HCT116 (cell line): Measurements from ENCODE around the gene FGF18. TPM values are rescaled to one million over a fixed set of nuclear protein-coding genes. Genes with fewer than 3 reads are reported as not detected.

ENCODE experiments used
- ATAC-seq: fragments of 200-7000 bp; cut with Tn5 transposase; 2 replicates; pipeline ENCODE4 v1.9.1; 2020; ENCODE audit warnings: mild to moderate bottlenecking, moderate library complexity
- BruUV-seq: library from RNA; stranded (reverse); fragments of 400-500 nt; replicated peaks from 2 replicates; lab custom pipeline; 2021; lab: Mats Ljungman, UMichigan
- CTCF ChIA-PET: fragments of 300-600 bp; sonication (Branson Sonifier 250); formaldehyde crosslinking; loops from one replicate; lab custom pipeline; 2021; ENCODE audit warnings: antibody characterized with exemption; lab: Charles Lee
- POLR2A ChIA-PET: fragments of 300-600, 350-600 bp; sonication (Branson Sonifier 250); formaldehyde crosslinking; loops from one replicate; lab custom pipeline; 2021; ENCODE audit warnings: antibody characterized with exemption; lab: Charles Lee
- RAD21 ChIA-PET, 2 experiments: fragments of 300-600 bp; sonication (Branson Sonifier 250); formaldehyde crosslinking; loops; one replicate each; lab custom pipeline; 2023; ENCODE audit warnings: low total read pairs in 2 of 2; ENCODE audit not compliant: uncharacterized antibody in 2 of 2, unreplicated experiment in 2 of 2, low non-redundant PET in 1 of 2; lab: Charles Lee
- DNase-seq: peaks from one replicate; pipeline ENCODE4 v3.0.0-alpha.2; 2010; ENCODE audit warnings: low read depth, low spot score
- H2AFZ ChIP-seq: fragments of 200-600 bp; shearing (Covaris generic), sonication (generic); 2 replicates; pipeline ENCODE4 v1.6.1; 2017; ENCODE audit warnings: low read depth, mixed run types, mixed read lengths, antibody characterized with exemption, low read length; ENCODE audit not compliant: poor library complexity, severe bottlenecking
- H3K27ac ChIP-seq: 2 replicates; pipeline ENCODE4 v1.5.1; 2012; ENCODE audit warnings: low read depth, low read length
- H3K27me3 ChIP-seq: fragments of 200-600 bp; sonication (generic); 2 replicates; pipeline ENCODE4 v1.6.1; 2016; ENCODE audit warnings: mixed run types, low read length, mixed read lengths; ENCODE audit not compliant: insufficient read depth
- H3K36me3 ChIP-seq, 2 experiments: fragments of 200-500 bp in 1 of 2; fragments of 200-600 bp in 1 of 2; sonication (Bioruptor generic) in 1 of 2; sonication (generic) in 1 of 2; 2 replicates each; pipeline versions ENCODE4 v1.5.1 to v1.6.1; 2014 to 2016; ENCODE audit warnings: low read length in 2 of 2, inconsistent platforms in 1 of 2, mixed read lengths in 1 of 2, mixed run types in 1 of 2; ENCODE audit not compliant: insufficient read depth in 2 of 2, control insufficient read depth in 1 of 2
- H3K4me1 ChIP-seq, 2 experiments: fragments of 200-600 bp in 1 of 2; sonication (generic) in 1 of 2; 2 replicates each; pipeline versions ENCODE4 v1.5.1 to v1.6.1; 2012 to 2017; ENCODE audit warnings: low read length in 2 of 2, inconsistent platforms in 1 of 2, mild to moderate bottlenecking in 1 of 2, mixed read lengths in 1 of 2, mixed run types in 1 of 2, moderate library complexity in 1 of 2; ENCODE audit not compliant: insufficient read depth in 2 of 2, control insufficient read depth in 1 of 2
- H3K4me2 ChIP-seq: fragments of 200-600 bp; sonication (generic); 2 replicates; pipeline ENCODE4 v1.6.1; 2017; ENCODE audit warnings: mixed run types, low read length, mixed read lengths
- H3K4me3 ChIP-seq, 2 experiments: fragments of 200-600 bp in 1 of 2; sonication (generic) in 1 of 2; replicated peaks in 1 of 2; 2 replicates each; pipeline ENCODE4 v1.5.1; 2011 to 2016; ENCODE audit warnings: low read length in 2 of 2, control low read depth in 1 of 2, low read depth in 1 of 2, mild to moderate bottlenecking in 1 of 2, mixed read lengths in 1 of 2, mixed run types in 1 of 2
- H3K79me2 ChIP-seq: fragments of 200-600 bp; sonication (generic); 2 replicates; pipeline ENCODE4 v1.6.1; 2017; ENCODE audit warnings: mild to moderate bottlenecking, mixed run types, low read length, moderate library complexity, mixed read lengths; ENCODE audit not compliant: insufficient read depth
- H3K9ac ChIP-seq: fragments of 200-600 bp; sonication (generic); 2 replicates; pipeline ENCODE4 v1.6.1; 2016; ENCODE audit warnings: low read length, mixed read lengths
- H3K9me2 ChIP-seq: fragments of 200-600 bp; sonication (generic), shearing (Covaris generic); 2 replicates; pipeline ENCODE4 v1.6.1; 2017; ENCODE audit warnings: mixed run types, mild to moderate bottlenecking, moderate library complexity; ENCODE audit not compliant: insufficient read depth
- H3K9me3 ChIP-seq, 2 experiments: fragments of 200-500 bp in 1 of 2; fragments of 200-600 bp in 1 of 2; sonication (Bioruptor generic) in 1 of 2; sonication (generic) in 1 of 2; 2 replicates each; pipeline ENCODE4 v1.6.1; 2014 to 2017; ENCODE audit warnings: low read length in 2 of 2, mixed read lengths in 2 of 2, inconsistent platforms in 1 of 2, low read depth in 1 of 2, mild to moderate bottlenecking in 1 of 2, mixed run types in 1 of 2, moderate library complexity in 1 of 2; ENCODE audit not compliant: control insufficient read depth in 1 of 2, insufficient read depth in 1 of 2
- H4K20me1 ChIP-seq: fragments of 200-600 bp; sonication (generic), shearing (Covaris generic); 2 replicates; pipeline ENCODE4 v1.6.1; 2017; ENCODE audit warnings: mixed run types, mild to moderate bottlenecking, moderate library complexity; ENCODE audit not compliant: insufficient read depth
- EZH2phosphoT487 ChIP-seq: fragments of 200-600 bp; IDR thresholded peaks from 2 replicates; pipeline ENCODE4 v1.6.1; 2018; ENCODE audit warnings: antibody characterized with exemption, borderline replicate concordance
- POLR2A ChIP-seq: IDR thresholded peaks from 2 replicates; pipeline ENCODE4 v1.7.0; 2011; ENCODE audit warnings: borderline replicate concordance; ENCODE audit not compliant: insufficient read depth, insufficient read length; ENCODE audit errors: extremely low read depth
- REST ChIP-seq: IDR thresholded peaks from 2 replicates; pipeline ENCODE4 v1.6.1; 2012; ENCODE audit warnings: low read depth
- SRF ChIP-seq: IDR thresholded peaks from 2 replicates; pipeline ENCODE4 v1.6.1; 2012; ENCODE audit warnings: low read depth
- ZFX ChIP-seq: fragments of 450-650 bp; IDR thresholded peaks from 2 replicates; pipeline ENCODE4 v1.6.1; 2017
- intact Hi-C: fragments of 100-400 bp; cut with micrococcal nuclease; formaldehyde crosslinking; loops from 2 replicates; pipeline ENCODE4 v1.10.0; 2022
- total RNA-seq: library from RNA; stranded (reverse); gene quantifications from one replicate; pipeline ENCODE4 v1.2.1, GENCODE V29; 2021; ENCODE audit not compliant: unreplicated experiment
- TF ChIP-seq, protein P1 (sequence below): IDR thresholded peaks from 2 replicates; pipeline ENCODE4 v1.6.1; 2011; ENCODE audit warnings: mild to moderate bottlenecking, low read length, moderate library complexity; ENCODE audit not compliant: insufficient replicate concordance; ENCODE audit errors: extremely low read depth
- TF ChIP-seq, protein P2 (sequence below): IDR thresholded peaks from 2 replicates; pipeline ENCODE4 v1.6.1; 2012

Gene FGF18
- total RNA-seq, 1 experiment from 2014 or later = 0.96 TPM

GRCh38 chr5:171485668-171486067 is 66.2 kb downstream of the FGF18 start (continued):
- TF ChIP-seq, protein P1, sequence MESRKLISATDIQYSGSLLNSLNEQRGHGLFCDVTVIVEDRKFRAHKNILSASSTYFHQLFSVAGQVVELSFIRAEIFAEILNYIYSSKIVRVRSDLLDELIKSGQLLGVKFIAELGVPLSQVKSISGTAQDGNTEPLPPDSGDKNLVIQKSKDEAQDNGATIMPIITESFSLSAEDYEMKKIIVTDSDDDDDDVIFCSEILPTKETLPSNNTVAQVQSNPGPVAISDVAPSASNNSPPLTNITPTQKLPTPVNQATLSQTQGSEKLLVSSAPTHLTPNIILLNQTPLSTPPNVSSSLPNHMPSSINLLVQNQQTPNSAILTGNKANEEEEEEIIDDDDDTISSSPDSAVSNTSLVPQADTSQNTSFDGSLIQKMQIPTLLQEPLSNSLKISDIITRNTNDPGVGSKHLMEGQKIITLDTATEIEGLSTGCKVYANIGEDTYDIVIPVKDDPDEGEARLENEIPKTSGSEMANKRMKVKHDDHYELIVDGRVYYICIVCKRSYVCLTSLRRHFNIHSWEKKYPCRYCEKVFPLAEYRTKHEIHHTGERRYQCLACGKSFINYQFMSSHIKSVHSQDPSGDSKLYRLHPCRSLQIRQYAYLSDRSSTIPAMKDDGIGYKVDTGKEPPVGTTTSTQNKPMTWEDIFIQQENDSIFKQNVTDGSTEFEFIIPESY = no peak
- TF ChIP-seq POLR2A = no peak

GRCh38 chr5:171486613-171487012 is 67.2 kb downstream of the FGF18 start:
- H3K9me2 ChIP-seq = no peaks in the 10 kb centered on the region
- H4K20me1 ChIP-seq = no peaks in the 10 kb centered on the region
- H3K4me3 ChIP-seq = no peak overlapping the region
- RAD21 ChIA-PET = no interaction called here
- intact Hi-C loops = no loop called here
- TF ChIP-seq REST (no peak), SRF (no peak), ZFX (no peak), EZH2phosphoT487 (no peak)
- TF ChIP-seq, protein P2, sequence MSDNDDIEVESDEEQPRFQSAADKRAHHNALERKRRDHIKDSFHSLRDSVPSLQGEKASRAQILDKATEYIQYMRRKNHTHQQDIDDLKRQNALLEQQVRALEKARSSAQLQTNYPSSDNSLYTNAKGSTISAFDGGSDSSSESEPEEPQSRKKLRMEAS = no peak
- no peaks in the 10 kb centered on the region for H3K79me2 ChIP-seq
- H3K27ac ChIP-seq = no peak overlapping the region
- H3K9ac ChIP-seq = no peak overlapping the region
- POLR2A ChIA-PET = no interaction called here
- H2AFZ ChIP-seq = no peak overlapping the region
- no peak for DNase-seq
- H3K9me3 ChIP-seq = no peaks in the 10 kb centered on the region
- H3K36me3 ChIP-seq = no peaks in the 10 kb centered on the region
- CTCF ChIA-PET = no interaction called here
- ATAC-seq = no peak
- BruUV-seq = no TSS peak
- no peak overlapping the region for H3K4me2 ChIP-seq
- peaks cover 0 to 6% of the 10 kb centered on the region in 2 experiments; a peak in 1 of 4 replicates for H3K4me1 ChIP-seq
- H3K27me3 ChIP-seq = no peaks in the 10 kb centered on the region
